Subcutaneous adipose tissue (tissue), 4 donors: ENCODE data around the gene CLDN6. TPM values are rescaled to one million over a fixed set of nuclear protein-coding genes. Genes with fewer than 3 reads are reported as not detected.

Experiments used
- CTCF ChIP-seq: fragments of 450-650 bp; IDR thresholded peaks from one replicate; pipeline ENCODE4 v1.5.1; 2016; ENCODE audit warnings: low read depth, mild to moderate bottlenecking, control low read depth, antibody characterized with exemption, moderate library complexity
- total RNA-seq, 4 donors: library from RNA; depleted of rRNA; stranded (reverse); fragments of >200 nt; gene quantifications; one replicate each; pipeline ENCODE4 v1.1.0, GENCODE V29; 2016

Gene CLDN6
- total RNA-seq, 4 donors from 2014 or later = not detected

- TF ChIP-seq CTCF = no peak
Measured at GRCh38 chr16:2973093-2973492, 44.9 kb downstream of the CLDN6 start.

GRCh38 chr16:2971985-2972784 lies 45.8 kb downstream of the CLDN6 start:
- TF ChIP-seq CTCF = no peak

- no peak for TF ChIP-seq CTCF
Measured at GRCh38 chr16:2971134-2971984, 46.6 kb downstream of the CLDN6 start.

- TF ChIP-seq CTCF = no peak
Measured at GRCh38 chr16:2970563-2970962, 47.4 kb downstream of the CLDN6 start.

GRCh38 chr16:2969545-2970521 lies 48.1 kb downstream of the CLDN6 start:
- TF ChIP-seq CTCF = no peak

- no peak for TF ChIP-seq CTCF
Measured at GRCh38 chr16:2968738-2969544, 49.0 kb downstream of the CLDN6 start, which contains the start of gene PAQR4. PAQR4 (plus strand) TSS chr16:2969348; CDS start chr16:2969675, 327 bp downstream.
